ENCODE data around the gene SPTA1.

DNA sequence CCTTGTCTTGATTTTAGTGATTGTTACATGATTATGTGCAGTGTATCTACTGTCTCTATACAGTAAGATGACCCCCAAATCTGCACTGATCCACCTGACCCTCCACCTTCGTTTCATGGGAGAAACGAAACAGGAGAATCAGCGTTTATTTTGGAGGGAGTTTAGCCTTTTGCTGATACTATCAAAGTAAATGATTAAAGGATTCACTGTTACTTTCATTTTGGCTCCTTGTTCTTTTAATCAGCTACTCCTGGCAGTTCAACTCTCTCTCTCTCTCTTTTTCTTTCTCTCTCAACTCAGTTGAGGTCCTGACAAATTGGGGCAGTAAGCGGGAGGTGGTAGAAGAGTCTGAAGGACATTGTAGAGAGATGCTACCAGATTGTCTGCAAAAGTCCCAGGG lies 43.9 kb upstream of the SPTA1 start:
- TF ChIP-seq, protein P1, sequence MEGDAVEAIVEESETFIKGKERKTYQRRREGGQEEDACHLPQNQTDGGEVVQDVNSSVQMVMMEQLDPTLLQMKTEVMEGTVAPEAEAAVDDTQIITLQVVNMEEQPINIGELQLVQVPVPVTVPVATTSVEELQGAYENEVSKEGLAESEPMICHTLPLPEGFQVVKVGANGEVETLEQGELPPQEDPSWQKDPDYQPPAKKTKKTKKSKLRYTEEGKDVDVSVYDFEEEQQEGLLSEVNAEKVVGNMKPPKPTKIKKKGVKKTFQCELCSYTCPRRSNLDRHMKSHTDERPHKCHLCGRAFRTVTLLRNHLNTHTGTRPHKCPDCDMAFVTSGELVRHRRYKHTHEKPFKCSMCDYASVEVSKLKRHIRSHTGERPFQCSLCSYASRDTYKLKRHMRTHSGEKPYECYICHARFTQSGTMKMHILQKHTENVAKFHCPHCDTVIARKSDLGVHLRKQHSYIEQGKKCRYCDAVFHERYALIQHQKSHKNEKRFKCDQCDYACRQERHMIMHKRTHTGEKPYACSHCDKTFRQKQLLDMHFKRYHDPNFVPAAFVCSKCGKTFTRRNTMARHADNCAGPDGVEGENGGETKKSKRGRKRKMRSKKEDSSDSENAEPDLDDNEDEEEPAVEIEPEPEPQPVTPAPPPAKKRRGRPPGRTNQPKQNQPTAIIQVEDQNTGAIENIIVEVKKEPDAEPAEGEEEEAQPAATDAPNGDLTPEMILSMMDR (IDR thresholded peaks at IDR 0.05; ENCODE audit: insufficient read depth, low read depth, low read length): no peak
- no peak for TF ChIP-seq EZH2 (IDR thresholded peaks at IDR 0.05; ENCODE audit: insufficient read depth, low read length)

Data from astrocyte (in vitro differentiated cells and primary cell).